GM08714 (cell line): ENCODE data around the gene PMPCB.
A peak's percentile ranks its signal among the peaks of the same experiment; 100 is the strongest.
"Not testable (repeated sequence)": the region's sequence is repeated elsewhere in the genome, so short reads cannot be mapped to it uniquely, and the experiment has no call there.

ENCODE experiments used
- H3K4me3 ChIP-seq: fragments of 200-500 bp; sonication (Bioruptor generic); 2 replicates; pipeline ENCODE4 v1.5.1; 2014; ENCODE audit warnings: mild to moderate bottlenecking, low read length, inconsistent platforms
- ZNF274 ChIP-seq: IDR thresholded peaks from 2 replicates; pipeline ENCODE4 v1.6.1; 2012; ENCODE audit warnings: mild to moderate bottlenecking, low read depth, low read length

The PMPCB gene

GRCh38 chr7:103296901-103297836 is at the start of gene PMPCB:
Gene PMPCB, plus strand, starts transcription at chr7:103297435. Its CDS starts 25 bp downstream, at chr7:103297460.
- H3K4me3 ChIP-seq, result peak within 1 kb of the TSS; percentile 93
- TF ChIP-seq ZNF274, result no peak

- not testable (repeated sequence) for H3K4me3 ChIP-seq
Measured at GRCh38 chr7:103253699-103254506, 43.3 kb upstream of the PMPCB start.

- H3K4me3 ChIP-seq, result not testable (repeated sequence)
Measured at GRCh38 chr7:103264054-103264453, 33.2 kb upstream of the PMPCB start.

GRCh38 chr7:103266229-103266628 is 31.0 kb upstream of the PMPCB start:
- H3K4me3 ChIP-seq, result not testable (repeated sequence)

GRCh38 chr7:103273374-103273773 is 23.9 kb upstream of the PMPCB start:
- not testable (repeated sequence) for H3K4me3 ChIP-seq

- H3K4me3 ChIP-seq, result not testable (repeated sequence)
Measured at GRCh38 chr7:103274867-103275266, 22.4 kb upstream of the PMPCB start.

- not testable (repeated sequence) for H3K4me3 ChIP-seq
Measured at GRCh38 chr7:103278195-103278594, 19.0 kb upstream of the PMPCB start.

- peak overlapping the region; percentile 93 for H3K4me3 ChIP-seq
Measured at GRCh38 chr7:103279636-103279962, 17.6 kb upstream of the PMPCB start.

GRCh38 chr7:103279963-103280802 is 17.1 kb upstream of the PMPCB start:
- peak overlapping the region; percentile 93 for H3K4me3 ChIP-seq

GRCh38 chr7:103280803-103281155 is 16.5 kb upstream of the PMPCB start:
- H3K4me3 ChIP-seq, result peak overlapping the region; percentile 93; the same call in 1 of the 2 replicates

GRCh38 chr7:103282802-103283427 is 14.3 kb upstream of the PMPCB start:
- not testable (repeated sequence) for H3K4me3 ChIP-seq

- no peak overlapping the region for H3K4me3 ChIP-seq
- TF ChIP-seq ZNF274, result no peak
Measured at GRCh38 chr7:103292122-103292521, 5.1 kb upstream of the PMPCB start.

- no peak overlapping the region for H3K4me3 ChIP-seq
- no peak for TF ChIP-seq ZNF274
Measured at GRCh38 chr7:103293526-103293925, 3.7 kb upstream of the PMPCB start.

GRCh38 chr7:103297837-103298179 is 573 bp downstream of the PMPCB start:
- H3K4me3 ChIP-seq, result peak overlapping the region; percentile 93
- TF ChIP-seq ZNF274, result no peak

GRCh38 chr7:103299660-103300059 is 2.4 kb downstream of the PMPCB start:
- TF ChIP-seq ZNF274, result no peak
- no peak overlapping the region for H3K4me3 ChIP-seq
